H9 (cell line): Measurements from ENCODE around the gene ARHGEF39. TPM values are rescaled to one million over a fixed set of nuclear protein-coding genes. Genes with fewer than 3 reads are reported as not detected.

Source experiments
- DNase-seq: peaks from one replicate; pipeline ENCODE4 v3.0.0-alpha.2; 2017
- H2AFZ ChIP-seq: one replicate; pipeline ENCODE4 v1.6.1; 2013; ENCODE audit warnings: mild to moderate bottlenecking, low read length, control low read depth, moderate library complexity
- H2AK5ac ChIP-seq: 2 replicates; pipeline ENCODE4 v1.6.1; 2013; ENCODE audit warnings: low read length, control low read depth, mixed read lengths; ENCODE audit not compliant: insufficient read length
- H2BK120ac ChIP-seq: one replicate; pipeline ENCODE4 v1.6.1; 2013; ENCODE audit warnings: low read depth, mild to moderate bottlenecking, low read length, control low read depth, inconsistent platforms; ENCODE audit not compliant: poor library complexity, severe bottlenecking
- H2BK12ac ChIP-seq: 2 replicates; pipeline ENCODE4 v1.6.1; 2013; ENCODE audit warnings: low read length, control low read depth, mixed read lengths, low read depth; ENCODE audit not compliant: insufficient read length
- H2BK15ac ChIP-seq: 2 replicates; pipeline ENCODE4 v1.6.1; 2013; ENCODE audit warnings: low read depth, low read length, control low read depth
- H2BK20ac ChIP-seq: one replicate; pipeline ENCODE4 v1.6.1; 2013; ENCODE audit warnings: low read depth, mild to moderate bottlenecking, low read length, control low read depth, inconsistent platforms; ENCODE audit not compliant: poor library complexity, severe bottlenecking
- H2BK5ac ChIP-seq: 2 replicates; pipeline ENCODE4 v1.6.1; 2013; ENCODE audit warnings: low read length, control low read depth, mixed read lengths; ENCODE audit not compliant: insufficient read length
- H3K14ac ChIP-seq: 2 replicates; pipeline ENCODE4 v1.6.1; 2013; ENCODE audit warnings: low read length, control low read depth; ENCODE audit not compliant: insufficient read depth
- H3K18ac ChIP-seq: 2 replicates; pipeline ENCODE4 v1.6.1; 2013; ENCODE audit warnings: low read depth, mild to moderate bottlenecking, mixed read lengths, low read length, control low read depth; ENCODE audit not compliant: insufficient read length
- H3K23ac ChIP-seq: 2 replicates; pipeline ENCODE4 v1.6.1; 2013; ENCODE audit warnings: low read length, control low read depth, mixed read lengths, low read depth; ENCODE audit not compliant: insufficient read length
- H3K23me2 ChIP-seq: 2 replicates; pipeline ENCODE4 v1.6.1; 2013; ENCODE audit warnings: low read depth, mild to moderate bottlenecking, mixed read lengths, low read length, control low read depth; ENCODE audit not compliant: insufficient read length, poor library complexity, severe bottlenecking
- H3K27ac ChIP-seq: 2 replicates; pipeline ENCODE4 v1.5.1; 2013; ENCODE audit warnings: low read length, control low read depth, mixed read lengths, low read depth; ENCODE audit not compliant: insufficient read length
- H3K27me3 ChIP-seq: 2 replicates; pipeline ENCODE4 v1.6.1; 2013; ENCODE audit warnings: low read length, control low read depth, inconsistent platforms; ENCODE audit not compliant: insufficient read depth
- H3K4ac ChIP-seq: 2 replicates; pipeline ENCODE4 v1.6.1; 2013; ENCODE audit warnings: low read depth, mild to moderate bottlenecking, control low read depth, inconsistent platforms, low read length, moderate library complexity
- H3K4me1 ChIP-seq: 2 replicates; pipeline ENCODE4 v1.6.1; 2013; ENCODE audit warnings: low read length, control low read depth, inconsistent platforms; ENCODE audit not compliant: insufficient read depth
- H3K4me2 ChIP-seq: 2 replicates; pipeline ENCODE4 v1.6.1; 2013; ENCODE audit warnings: low read length, control low read depth, mixed read lengths; ENCODE audit not compliant: insufficient read length, insufficient read depth
- H3K56ac ChIP-seq: 2 replicates; pipeline ENCODE4 v1.6.1; 2013; ENCODE audit warnings: low read depth, mild to moderate bottlenecking, mixed read lengths, low read length, control low read depth; ENCODE audit not compliant: insufficient read length
- H3K79me1 ChIP-seq: 2 replicates; pipeline ENCODE4 v1.6.1; 2013; ENCODE audit warnings: low read depth, mild to moderate bottlenecking, moderate library complexity, low read length, control low read depth, inconsistent platforms; ENCODE audit not compliant: insufficient read depth, poor library complexity, severe bottlenecking
- H3K79me2 ChIP-seq: 2 replicates; pipeline ENCODE4 v1.6.1; 2013; ENCODE audit warnings: low read length, control low read depth, inconsistent platforms; ENCODE audit not compliant: insufficient read depth
- H3K9ac ChIP-seq: 2 replicates; pipeline ENCODE4 v1.6.1; 2013; ENCODE audit warnings: low read length, control low read depth, mixed read lengths; ENCODE audit not compliant: insufficient read length; ENCODE audit errors: extremely low read depth
- H3K9me3 ChIP-seq: one replicate; pipeline ENCODE4 v1.6.1; 2013; ENCODE audit warnings: low read depth, low read length, inconsistent platforms; ENCODE audit not compliant: control insufficient read depth
- H3T11ph ChIP-seq: one replicate; pipeline ENCODE4 v1.6.1; 2013; ENCODE audit warnings: mild to moderate bottlenecking, low read length, control low read depth, inconsistent platforms
- H4K20me1 ChIP-seq: one replicate; pipeline ENCODE4 v1.6.1; 2013; ENCODE audit not compliant: control insufficient read depth, insufficient read length, insufficient read depth
- H4K5ac ChIP-seq: 2 replicates; pipeline ENCODE4 v1.6.1; 2013; ENCODE audit warnings: low read depth, mild to moderate bottlenecking, mixed read lengths, low read length, control low read depth; ENCODE audit not compliant: insufficient read length
- H4K8ac ChIP-seq: replicated peaks from 2 replicates; pipeline ENCODE4 v1.6.1; 2013; ENCODE audit warnings: low read length, control low read depth, mixed read lengths, low read depth; ENCODE audit not compliant: insufficient read length
- H4K91ac ChIP-seq: 2 replicates; pipeline ENCODE4 v1.6.1; 2013; ENCODE audit warnings: low read depth, mild to moderate bottlenecking, moderate library complexity, mixed read lengths, low read length, control low read depth; ENCODE audit not compliant: insufficient read length
- H3K27ac Mint-ChIP-seq, 3 experiments: 2 replicates in 2 of 3; 3 replicates in 1 of 3; pipeline ENCODE4 v1.8.0; 2020 to 2021; ENCODE audit warnings: mixed read lengths in 3 of 3, mild to moderate bottlenecking in 1 of 3, moderate library complexity in 1 of 3
- H3K27me3 Mint-ChIP-seq: 2 replicates; pipeline ENCODE4 v1.8.0; 2021; ENCODE audit warnings: low read depth, mild to moderate bottlenecking, moderate library complexity, mixed read lengths
- H3K36me3 Mint-ChIP-seq, 3 experiments: 2 replicates in 2 of 3; 3 replicates in 1 of 3; pipeline ENCODE4 v1.8.0; 2020 to 2021; ENCODE audit warnings: low read depth in 3 of 3, mixed read lengths in 3 of 3; ENCODE audit not compliant: insufficient read depth in 1 of 3
- H3K4me1 Mint-ChIP-seq, 2 experiments: 2 replicates each; pipeline ENCODE4 v1.8.0; 2020; ENCODE audit warnings: mixed read lengths in 2 of 2
- H3K4me3 Mint-ChIP-seq, 2 experiments: 2 replicates in 1 of 2; 3 replicates in 1 of 2; pipeline ENCODE4 v1.8.0; 2020 to 2021; ENCODE audit warnings: mild to moderate bottlenecking in 2 of 2, mixed read lengths in 2 of 2, moderate library complexity in 1 of 2
- H3K9me3 Mint-ChIP-seq, 2 experiments: 2 replicates in 1 of 2; 3 replicates in 1 of 2; pipeline ENCODE4 v1.8.0; 2020; ENCODE audit warnings: mild to moderate bottlenecking in 2 of 2, mixed read lengths in 2 of 2, moderate library complexity in 1 of 2
- CTCF ChIP-seq: fragments of 200-600 bp; sonication (generic); conservative IDR thresholded peaks from 3 replicates; pipeline ENCODE4 v1.8.0; 2021; ENCODE audit warnings: antibody characterized with exemption, mild to moderate bottlenecking
- WGBS: extraction: QIAGEN DNeasy Blood & Tissue Kit; methylation state at CpG from one replicate; pipeline ENCODE4 v1.1.7; 2013; ENCODE audit warnings: missing lambda C conversion rate, low lambda C conversion rate, mixed read lengths; ENCODE audit not compliant: insufficient read length; ENCODE audit errors: extremely low coverage; 5-methylcytosine and 5-hydroxymethylcytosine counted together
- total RNA-seq: library from RNA; stranded (reverse); gene quantifications from 2 replicates; pipeline ENCODE4 v1.2.1, GENCODE V29; 2021

The ARHGEF39 gene
- total RNA-seq, 1 experiment from 2014 or later: 24.4 TPM

GRCh38 chr9:35629597-35629996, 35.4 kb downstream of the ARHGEF39 start:
- Histone ChIP-seq H2BK5ac (no peak overlapping the region), H3K79me1 (no peaks in the 10 kb centered on the region), H3K27me3 (no peaks in the 10 kb centered on the region), H3K14ac (no peak overlapping the region), H3K79me2 (no peaks in the 10 kb centered on the region), H3K4me1 (no peaks in the 10 kb centered on the region), H4K91ac (no peak overlapping the region), H3K23ac (no peak overlapping the region), H2AFZ (no peak overlapping the region), H2AK5ac (no peak overlapping the region), H4K8ac (no peak overlapping the region), H2BK20ac (no peak overlapping the region), H3K9ac (no peak overlapping the region), H4K20me1 (no peaks in the 10 kb centered on the region), H2BK120ac (no peak overlapping the region), H3K9me3 (no peaks in the 10 kb centered on the region), H3K4ac (no peak overlapping the region), H4K5ac (no peak overlapping the region), H3K56ac (no peak overlapping the region), H3K27ac (no peak overlapping the region), H2BK12ac (no peak overlapping the region), H2BK15ac (no peak overlapping the region), H3K4me2 (no peak overlapping the region), H3T11ph (no peak overlapping the region), H3K23me2 (no peaks in the 10 kb centered on the region), H3K18ac (no peak overlapping the region)
- Mint-ChIP-seq H3K27ac (no peak overlapping the region), H3K4me3 (no peak overlapping the region), H3K4me1 (no peaks in the 10 kb centered on the region), H3K9me3 (no peaks in the 10 kb centered on the region), H3K27me3 (no peaks in the 10 kb centered on the region; the same call in 1 of the 2 replicates), H3K36me3 (no peaks in the 10 kb centered on the region)
- no peak for DNase-seq
- WGBS: no CpG with 5 or more reads among the region's 5 CpGs
- TF ChIP-seq CTCF: no peak
